OCI-M2 (cell line): Measurements from ENCODE around the gene PPP1R15B.
"Not testable (repeated sequence)": the region's sequence is repeated elsewhere in the genome, so short reads cannot be mapped to it uniquely, and the experiment has no call there.

Source experiments
- DNase-seq: peaks from one replicate; lab custom pipeline; 2025; ENCODE audit not compliant: unreplicated experiment; lab: John Stamatoyannopoulos, UW

PPP1R15B gene

DNA sequence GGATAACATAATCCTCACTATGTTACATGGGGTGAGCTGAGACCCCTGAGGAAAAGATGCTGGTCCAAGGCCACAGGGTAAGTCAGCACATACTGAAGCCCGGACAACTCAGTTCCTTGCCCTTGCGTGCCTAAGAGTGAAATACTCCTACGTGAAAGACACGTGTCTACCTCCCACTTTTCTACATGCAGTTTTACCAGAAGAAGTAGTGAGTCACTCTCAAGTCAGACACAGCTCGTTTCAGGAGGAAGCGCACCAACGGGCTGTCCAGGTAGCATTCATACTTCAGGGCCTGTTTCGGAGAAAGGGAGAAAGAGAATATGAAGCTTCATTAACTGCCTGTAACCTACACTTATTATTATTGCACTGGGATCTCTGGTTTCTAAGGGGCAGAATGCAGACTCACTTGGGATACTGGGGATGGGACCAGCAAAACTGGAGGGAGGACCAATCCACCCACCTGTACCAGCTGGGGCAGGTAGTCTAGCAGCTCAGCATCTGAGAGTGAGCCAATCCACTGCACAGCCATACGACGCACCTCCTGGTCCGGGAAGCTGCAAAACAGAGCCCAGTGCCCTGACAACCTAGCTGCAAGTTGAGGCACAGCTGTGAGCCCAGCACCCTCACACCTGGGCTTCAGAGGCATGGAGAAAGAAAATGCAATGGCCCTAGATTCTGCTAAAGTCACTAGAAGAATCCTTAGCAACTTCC lies 32.4 kb upstream of the PPP1R15B start:
- no peak for DNase-seq

DNA sequence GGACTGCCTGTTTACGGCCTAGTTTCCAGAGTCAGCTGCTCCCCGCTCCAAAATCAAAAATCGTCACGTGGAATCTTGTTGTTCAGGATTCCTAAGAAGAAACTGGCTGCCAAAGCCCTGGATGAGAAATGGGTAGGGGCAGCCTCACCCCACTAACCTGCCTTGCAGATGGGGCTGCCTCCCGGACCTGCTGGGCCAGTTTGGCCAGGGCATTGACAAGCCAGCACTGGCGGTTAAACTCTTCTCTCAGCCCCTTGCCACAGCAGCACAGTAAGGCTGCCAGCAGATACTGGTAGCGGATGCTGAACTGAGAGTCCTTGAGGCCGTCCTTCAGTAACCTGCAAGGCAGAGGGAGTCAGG lies 31.6 kb upstream of the PPP1R15B start:
- no peak for DNase-seq

DNA sequence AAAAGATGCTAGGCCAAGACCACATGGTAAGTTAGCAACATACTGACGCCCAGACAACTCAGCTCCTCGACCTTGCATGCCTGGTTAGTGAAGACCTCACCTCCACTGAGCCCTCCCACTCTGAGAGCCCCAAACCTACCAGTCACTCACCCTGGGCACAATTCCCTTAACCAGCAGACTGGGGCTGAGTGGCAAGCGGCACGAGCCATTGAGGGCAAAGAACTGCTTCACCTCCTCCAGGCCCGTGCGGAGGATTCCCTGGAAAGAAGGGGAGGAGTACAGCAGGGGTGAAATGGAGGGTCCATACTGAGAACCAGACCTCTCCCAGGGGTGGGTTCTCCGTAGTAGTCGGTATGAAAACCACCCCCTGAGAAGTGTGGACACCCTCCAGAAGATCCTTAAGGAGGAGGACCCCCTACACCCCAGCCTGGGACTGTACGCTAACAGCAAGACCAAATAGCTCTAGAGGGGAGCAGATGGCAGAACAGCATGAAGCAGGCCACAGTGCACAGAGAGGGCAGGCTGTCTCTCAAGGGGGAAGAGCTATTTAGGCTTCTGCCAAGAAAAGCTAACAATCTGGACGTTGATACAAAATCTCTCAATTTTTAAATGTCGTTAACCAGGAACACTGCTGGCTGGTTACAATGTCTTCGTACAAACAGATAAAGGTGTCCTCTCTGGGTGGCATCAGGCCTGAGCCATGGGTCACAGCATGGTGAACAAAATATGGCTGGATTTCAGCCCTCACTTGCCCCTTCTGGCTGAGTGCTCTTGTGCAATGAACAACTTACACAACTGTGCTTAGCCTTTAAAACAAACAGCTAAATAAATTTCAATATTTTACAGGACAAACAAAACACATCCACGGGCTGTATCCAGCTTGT lies 31.0 kb upstream of the PPP1R15B start:
- no peak for DNase-seq

DNA sequence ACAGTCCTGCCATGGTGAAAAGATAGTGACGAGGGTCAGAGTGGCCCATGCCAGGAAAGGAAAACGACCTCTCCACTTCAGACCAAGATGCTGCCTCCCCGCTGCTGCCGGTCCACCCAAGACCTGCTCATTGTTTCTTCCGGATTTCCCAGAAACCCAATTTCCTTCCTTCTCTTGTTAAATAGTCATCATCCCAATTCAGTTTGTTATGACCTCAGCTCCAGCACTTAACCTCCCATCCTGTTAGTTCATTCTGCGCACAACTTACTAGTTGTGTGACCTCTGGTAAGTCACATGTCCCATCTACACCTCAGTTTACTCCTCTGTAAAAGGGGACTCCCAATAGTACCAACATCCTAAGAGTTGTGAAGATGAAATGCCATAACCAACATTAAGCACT lies 29.9 kb upstream of the PPP1R15B start:
- no peak for DNase-seq

DNA sequence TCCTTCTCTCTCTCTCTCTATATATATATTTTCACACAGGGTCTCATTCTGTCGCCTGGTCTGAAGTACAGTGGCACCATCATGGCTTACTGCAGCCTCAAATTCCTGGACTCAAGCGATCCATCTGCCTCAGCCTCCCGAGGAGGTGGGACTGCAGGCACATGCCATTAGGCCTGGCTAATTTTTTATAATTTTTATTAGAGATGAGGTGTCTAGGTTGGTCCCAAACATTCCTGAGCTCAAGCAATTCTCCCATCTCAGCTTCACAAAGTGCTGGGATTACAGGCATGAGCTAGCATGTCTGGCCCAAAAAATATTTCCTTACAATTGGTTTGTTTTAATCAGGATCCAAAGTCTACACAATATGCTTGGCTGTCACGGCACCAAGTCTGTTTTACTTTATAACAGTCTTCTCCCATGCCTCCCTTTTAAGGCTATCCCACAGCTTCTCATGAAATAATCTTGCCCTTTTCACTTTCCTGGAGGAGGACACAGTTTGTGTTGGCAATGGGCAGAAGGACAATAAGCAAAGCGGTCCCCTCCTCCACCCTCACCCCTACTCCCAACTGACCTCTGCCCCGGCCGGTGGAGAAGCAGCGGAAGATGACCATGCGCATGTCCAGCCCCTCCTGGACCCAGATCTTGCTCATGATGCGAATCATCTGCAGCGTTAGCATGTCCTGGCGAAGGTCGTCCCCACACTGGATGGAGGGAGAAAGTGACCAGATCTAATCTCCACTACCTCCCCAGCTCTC lies 28.2 kb upstream of the PPP1R15B start:
- DNase-seq: no peak

DNA sequence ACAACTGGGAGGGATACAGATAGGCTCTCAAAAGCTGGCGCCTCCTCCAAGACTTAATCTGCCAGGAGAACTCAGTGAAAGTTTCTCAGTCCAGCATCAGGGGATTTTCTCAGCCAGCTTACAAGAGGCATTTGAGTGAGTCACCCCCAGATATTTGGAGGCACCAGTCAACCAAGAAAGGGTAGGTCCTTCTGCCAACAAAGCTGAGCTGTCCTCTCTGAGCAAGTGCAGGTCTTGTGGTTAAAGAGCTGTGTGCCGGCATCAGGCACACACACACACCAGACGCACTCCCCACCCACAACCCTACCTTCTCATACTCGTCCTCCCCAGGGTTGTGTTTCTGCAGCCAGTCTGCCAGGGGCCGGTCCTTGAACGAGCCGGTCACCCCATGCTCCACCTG lies 27.0 kb upstream of the PPP1R15B start:
- DNase-seq: no peak

DNA sequence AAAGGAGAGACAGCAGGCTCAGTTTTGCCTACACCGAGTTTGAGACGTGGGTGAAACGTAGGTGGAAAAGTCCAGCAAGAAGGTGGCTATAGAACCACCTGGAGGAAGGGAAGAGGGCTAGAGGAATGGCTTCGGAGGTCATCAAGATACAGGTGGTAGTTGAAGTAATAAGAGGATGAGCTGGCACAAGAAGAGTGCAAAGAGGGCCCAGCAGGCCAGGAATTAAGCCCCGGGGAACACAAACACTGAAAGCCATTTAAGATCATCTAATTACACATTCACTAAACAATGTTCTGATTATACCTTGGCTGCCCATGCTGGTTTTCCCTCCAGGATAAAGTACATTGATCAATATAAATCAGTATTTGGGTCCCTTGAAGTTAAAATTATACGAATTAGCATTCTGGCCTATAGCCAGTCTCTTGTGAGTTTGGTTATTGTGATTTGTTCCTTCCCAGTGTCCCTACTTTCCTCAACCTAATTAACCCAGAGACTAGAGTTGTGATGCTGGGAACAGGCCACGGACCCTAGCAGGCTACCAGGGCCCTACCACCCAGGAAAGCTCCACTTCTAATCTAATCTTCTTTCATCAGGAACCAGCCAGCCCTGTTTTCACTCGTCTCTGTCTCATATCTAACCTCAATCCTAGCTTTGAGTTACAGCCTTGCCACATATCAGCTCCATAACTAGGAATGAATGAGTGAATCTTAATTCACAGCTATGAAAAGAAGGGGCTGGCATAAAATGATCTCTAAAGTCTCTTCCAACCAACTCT lies 26.4 kb upstream of the PPP1R15B start:
- DNase-seq: no peak

DNA sequence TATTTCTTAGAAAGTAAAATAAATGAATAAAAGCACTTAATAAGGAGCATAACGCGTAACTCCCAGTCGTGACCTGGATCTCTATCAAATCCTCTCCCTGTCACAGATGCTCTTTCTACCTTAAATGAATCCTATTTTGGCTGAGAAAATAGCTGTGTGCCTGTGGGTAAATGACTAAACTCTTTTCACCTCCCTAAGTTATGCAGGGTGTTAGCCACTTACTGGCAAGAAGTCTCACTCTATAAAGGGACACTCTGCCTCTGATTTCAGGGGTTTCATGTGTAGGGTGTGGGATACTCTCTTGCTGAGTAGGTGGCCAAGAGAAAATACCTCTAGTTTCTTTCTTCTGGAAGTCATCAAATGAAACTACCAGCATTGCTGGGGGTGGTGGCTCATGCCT lies 24.3 kb upstream of the PPP1R15B start:
- DNase-seq: no peak

DNA sequence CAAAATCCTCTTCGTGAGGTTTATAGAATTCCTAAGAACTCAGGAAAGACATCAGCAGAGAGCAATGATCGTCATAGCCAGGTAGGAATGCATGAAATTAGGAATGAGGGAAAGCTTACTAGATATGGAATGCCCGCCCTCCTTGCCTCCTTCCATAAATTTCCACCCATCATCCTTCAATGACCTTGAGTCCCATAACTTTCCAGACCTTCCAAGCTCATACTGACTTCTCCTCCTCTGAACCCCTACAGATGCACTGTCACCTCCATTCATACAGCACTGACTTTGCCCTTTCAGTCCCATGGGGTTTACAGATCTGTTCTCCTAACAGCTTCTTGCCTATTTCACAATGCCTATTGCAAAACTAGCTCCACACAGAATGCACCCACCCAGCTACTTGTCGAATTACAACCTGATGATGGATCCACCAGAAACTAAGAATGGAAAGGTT lies 23.8 kb upstream of the PPP1R15B start:
- DNase-seq: no peak

DNA sequence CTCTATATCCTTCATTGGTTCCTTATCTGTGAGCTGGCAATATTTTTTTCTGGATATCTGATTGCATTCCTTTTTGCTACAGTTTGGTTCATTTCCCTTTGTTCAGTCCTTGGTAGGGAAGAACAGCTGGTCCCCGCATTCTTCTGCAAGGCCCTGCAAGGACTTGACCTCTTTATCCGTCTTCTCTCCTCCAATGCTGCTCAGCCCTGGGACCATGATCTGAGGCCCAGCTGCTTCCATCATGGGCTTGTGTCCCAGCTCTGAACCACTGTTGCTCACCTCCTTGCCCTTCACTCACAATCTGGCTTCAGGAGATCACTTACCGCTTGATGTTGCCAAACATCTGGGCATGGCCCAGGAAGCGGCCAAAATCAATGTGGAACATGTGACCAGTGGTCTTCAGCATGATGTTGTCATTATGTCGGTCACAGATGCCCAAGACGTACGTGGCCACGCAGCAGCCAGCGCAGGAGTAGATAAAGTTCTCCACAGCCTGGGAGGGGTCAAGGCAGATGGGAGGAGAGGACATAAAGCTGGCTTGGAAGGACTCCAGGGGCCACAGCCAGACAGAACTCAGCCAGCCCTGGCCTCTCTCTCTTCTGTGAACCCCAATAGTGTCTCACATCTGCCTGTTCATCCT lies 22.6 kb upstream of the PPP1R15B start:
- DNase-seq: no peak

DNA sequence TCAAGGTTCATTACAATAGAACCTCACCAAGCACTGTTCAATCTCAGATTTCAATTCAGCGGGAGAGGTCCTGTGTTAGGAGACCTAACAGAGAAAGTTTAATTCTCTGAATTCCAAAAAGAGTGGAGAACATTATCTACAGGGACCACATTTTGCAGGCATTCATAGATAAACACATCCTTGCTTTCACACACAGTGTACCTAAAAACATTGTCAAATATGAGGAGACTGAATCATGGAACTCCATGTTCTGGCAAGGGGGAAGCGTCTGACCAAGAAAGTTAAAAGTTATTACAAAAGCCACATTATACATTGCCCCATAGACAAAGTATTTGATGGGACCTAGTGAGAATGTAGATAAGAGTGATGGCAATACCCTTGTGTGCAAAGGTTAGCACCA lies 21.1 kb upstream of the PPP1R15B start:
- DNase-seq: no peak

DNA sequence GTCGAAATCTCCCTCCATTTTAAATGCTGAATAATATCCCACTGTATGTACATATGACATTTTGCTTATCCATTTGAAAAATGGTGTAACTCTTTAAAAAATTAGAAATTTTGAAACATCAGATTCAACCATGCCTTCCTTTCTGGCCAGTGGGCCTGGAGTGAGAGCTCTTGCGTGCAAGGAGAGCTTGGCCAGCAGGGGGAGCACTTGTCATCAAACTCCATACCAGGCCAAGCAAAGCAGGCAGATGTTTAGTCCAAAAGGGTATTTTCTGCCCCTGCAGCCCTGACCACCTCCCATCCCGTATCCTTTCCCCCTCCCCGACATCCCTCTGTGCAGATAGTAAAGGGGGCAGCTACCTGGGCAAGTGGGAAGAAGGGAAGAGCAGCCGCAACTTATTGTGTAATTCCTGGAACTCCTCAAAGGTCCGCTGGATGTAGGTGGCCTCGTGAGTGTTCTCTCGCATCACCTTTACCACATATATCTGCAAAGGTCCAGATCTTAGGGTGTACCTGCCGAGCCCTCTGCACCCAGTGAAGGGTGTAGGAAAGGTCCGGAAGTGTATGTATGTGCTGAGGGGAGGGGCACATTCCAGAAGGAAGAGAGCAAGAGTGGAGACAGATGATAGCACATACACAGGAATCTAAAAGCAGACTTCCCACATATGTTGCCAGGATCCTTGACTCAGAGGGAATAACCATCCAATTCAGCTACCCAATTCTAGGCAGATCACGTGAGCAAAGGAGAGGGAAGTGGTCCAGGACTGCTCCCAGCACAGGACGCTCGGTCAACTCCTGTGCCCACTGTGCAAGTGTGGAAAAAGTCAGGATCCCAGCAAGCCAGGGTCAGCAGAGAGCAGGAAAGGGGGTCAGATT lies 19.9 kb upstream of the PPP1R15B start:
- DNase-seq: no peak

DNA sequence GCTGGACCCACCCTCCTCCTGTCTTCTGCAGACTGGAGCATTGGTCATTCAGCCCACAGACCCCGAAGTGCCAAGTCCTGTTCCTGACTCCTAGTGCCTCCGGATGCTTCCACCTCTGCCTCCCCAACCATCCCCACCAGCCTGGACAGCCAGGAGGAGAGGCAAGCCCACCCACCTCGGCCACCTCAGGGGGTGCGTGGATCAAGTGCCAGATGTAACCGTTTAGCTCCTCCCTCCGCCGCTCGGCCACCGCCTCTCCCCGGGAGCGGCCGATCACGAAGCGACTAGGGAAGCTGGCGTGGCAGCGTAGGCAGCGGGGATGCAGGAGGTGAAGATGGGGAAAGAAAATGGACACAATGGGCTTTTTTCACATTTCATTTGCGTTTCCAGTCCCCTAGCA lies 18.1 kb upstream of the PPP1R15B start:
- DNase-seq: no peak

DNA sequence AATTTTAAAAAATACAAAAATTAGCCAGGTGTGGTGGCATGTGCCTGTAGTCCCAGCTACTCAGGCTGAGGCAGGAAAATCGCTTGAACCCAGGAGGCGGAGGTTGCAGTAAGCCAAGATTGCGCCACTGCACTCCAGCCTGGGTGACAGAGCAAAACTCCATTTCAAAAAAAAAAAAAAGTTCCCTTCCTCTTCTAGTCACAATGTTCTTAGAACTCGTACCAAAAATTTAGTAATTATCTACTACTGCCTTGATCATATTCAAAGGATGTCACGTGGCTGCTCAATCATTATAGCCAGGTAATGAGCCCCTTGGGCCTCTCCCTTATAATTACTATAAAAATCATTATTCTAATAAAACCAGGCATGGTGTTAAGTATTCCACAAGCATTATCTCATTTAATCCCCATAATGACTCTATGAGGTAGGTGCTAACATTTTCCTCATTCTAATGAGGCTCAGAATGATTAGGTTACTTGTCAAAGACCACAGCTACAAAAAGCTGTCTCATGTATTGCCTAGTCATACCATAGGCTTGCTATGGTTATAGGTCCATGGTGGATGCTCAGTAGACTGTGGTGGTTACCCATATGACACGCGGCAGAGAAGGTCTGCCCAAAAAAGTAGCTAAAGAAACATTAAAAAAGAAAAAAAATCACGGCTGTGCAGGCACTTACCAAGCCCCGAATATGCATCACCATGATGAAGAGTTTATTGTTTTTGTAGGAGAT lies 15.5 kb upstream of the PPP1R15B start:
- no peak for DNase-seq

DNA sequence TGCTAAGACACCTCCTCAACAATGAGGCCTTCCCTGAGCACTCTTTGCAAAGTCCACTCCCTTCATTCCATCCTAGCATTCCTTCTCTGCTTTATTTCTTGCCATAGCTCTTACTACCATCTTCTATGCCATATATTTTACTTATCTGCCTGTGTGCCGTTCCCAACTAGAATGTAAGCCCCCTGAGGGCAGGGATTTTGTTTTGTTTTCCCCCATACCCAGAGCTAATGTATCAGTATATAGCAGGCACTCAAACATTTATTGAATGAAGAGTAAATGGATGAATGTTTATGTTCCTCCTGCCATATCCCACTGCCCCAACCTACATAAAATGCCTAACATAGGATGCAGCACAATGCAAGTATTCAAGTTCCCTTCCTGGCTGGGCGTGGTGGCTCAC lies 14.9 kb upstream of the PPP1R15B start:
- no peak for DNase-seq

DNA sequence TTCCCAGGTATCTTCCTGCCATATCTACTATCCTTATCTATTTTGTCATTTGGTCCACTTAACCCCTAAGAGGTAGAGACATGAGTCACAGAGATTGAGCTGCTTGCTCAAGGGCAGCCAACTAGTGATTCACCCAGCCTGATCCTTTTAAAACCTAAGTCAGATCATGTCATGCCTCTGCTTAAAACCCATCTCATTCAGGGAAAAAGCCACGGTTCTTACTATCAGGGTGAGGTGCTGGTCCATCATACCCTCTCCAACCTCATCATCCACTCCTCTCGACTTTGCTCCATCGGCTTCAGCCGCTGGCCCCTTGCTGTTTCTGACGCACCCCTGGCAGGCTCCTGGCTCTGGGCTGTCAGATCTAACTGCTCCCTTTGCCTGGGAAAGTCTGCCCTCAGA lies 14.4 kb upstream of the PPP1R15B start:
- no peak for DNase-seq

DNA sequence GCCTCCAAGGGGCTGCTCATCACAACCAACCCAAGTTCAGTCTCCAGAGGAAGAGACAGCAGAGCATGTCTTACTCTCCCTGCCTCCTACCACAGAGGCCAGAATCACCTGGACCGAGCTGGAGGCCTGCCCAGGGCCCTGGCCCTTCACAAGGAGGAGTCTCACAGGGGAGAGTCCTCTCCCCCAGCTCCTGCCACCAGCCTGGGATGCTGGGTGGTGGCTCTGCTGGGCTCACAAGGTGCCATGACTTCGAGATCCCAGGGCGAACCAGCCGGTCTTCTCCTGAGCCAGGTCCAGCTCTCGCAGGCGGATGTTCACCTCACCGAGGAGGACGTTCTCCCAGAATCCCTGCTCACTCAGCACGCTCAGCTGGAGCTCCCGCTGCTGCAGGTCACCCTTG lies 13.0 kb upstream of the PPP1R15B start:
- DNase-seq: no peak

DNA sequence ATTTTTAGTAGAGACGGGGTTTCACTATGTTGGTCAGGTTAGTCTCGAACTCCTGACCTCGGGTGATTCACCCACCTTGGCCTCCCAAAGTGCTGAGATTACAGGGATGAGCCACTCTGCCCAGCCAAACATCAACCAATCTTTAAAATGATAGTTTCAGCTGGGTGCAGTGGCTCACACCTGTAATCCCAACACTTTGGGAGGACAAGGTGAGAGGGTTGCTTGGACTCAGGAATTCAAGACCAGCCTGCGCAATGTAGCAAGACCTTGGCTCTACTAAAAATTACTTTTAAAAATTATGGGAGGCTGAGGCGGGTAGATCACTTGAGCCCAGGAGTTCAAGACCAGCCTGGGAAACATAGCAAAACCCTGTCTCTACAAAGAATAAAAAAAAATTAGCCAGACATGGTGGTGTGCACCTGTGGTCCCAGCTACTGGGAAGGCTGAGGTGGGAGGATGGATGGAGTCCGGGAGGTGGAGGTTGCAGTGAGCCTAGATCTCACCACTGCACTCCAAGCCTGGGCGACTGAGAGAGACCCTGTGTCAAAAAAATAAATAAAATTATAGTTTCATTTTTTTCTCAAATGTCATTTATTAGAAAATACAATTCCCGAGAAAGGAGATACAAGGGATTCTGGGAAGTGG lies 10.6 kb upstream of the PPP1R15B start:
- DNase-seq: not testable (repeated sequence)
